Muscle of back (tissue), 11 donors: ENCODE data around the gene PCYOX1L. TPM values are rescaled to one million over a fixed set of nuclear protein-coding genes. Genes with fewer than 3 reads are reported as not detected.
A peak's percentile ranks its signal among the peaks of the same experiment; 100 is the strongest.
"Not testable (repeated sequence)": the region's sequence is repeated elsewhere in the genome, so short reads cannot be mapped to it uniquely, and the experiment has no call there.

Experiments used
- DNase-seq, 3 donors: peaks; one replicate each; pipeline versions ENCODE4 v3.0.0 to v3.0.0-alpha.2; 2013
- polyA plus RNA-seq, 10 donors: library from polyadenylated mRNA; unstranded; fragments of 120-200 nt; gene quantifications; one replicate each; pipeline ENCODE4 v1.2.1, GENCODE V29; 2013; ENCODE audit not compliant: insufficient read length in 10 of 10

PCYOX1L gene
- polyA plus RNA-seq, 10 donors, result 7.1 to 11.7 (median 9.0) TPM

- peak in 1 of 3 donors; percentile 64 for DNase-seq
These were observed 25.6 kb downstream of the PCYOX1L start for GRCh38 chr5:149383399-149383798.

DNA sequence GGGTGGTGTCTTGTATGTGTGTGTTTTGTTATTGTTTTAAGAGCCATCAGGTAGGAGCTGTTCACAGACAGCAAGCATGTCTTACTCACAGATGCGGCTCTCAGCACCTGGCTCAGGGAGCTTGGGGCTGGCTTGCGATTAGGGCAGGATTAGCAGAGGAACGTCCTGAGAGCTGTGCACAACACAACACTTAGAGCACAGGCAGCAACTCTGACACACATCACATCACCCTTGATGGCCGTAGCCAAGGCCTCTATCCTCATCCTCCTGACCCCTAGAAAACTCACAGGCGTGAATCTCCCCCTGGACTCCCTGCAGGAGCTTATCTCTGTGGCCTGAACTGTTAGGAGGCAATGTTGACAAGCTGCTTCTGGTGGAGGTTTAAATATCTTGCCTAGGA lies 28.3 kb downstream of the PCYOX1L start:
- no peak for DNase-seq

GRCh38 chr5:149387081-149387631 lies 29.3 kb downstream of the PCYOX1L start:
- DNase-seq, result no peak

DNA sequence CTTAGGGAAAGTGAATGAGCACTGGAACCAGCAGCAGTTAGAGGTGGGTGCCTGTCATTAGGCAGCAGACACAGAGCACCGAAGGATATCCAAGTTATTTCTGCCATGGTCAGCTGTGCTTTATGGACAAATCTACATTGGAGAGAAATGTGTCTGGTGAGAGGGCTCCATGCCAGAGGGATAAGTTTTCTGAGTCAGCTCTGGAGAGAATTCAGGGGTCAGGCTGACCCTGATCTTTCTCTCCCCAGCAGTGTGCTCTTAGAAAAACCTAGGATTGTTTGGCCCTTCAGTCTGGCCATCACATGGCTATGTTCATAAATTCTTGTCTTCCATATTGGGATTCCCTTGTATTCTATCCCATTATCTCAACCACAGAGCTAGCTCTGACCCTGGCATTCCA lies 30.1 kb downstream of the PCYOX1L start:
- no peak for DNase-seq

DNA sequence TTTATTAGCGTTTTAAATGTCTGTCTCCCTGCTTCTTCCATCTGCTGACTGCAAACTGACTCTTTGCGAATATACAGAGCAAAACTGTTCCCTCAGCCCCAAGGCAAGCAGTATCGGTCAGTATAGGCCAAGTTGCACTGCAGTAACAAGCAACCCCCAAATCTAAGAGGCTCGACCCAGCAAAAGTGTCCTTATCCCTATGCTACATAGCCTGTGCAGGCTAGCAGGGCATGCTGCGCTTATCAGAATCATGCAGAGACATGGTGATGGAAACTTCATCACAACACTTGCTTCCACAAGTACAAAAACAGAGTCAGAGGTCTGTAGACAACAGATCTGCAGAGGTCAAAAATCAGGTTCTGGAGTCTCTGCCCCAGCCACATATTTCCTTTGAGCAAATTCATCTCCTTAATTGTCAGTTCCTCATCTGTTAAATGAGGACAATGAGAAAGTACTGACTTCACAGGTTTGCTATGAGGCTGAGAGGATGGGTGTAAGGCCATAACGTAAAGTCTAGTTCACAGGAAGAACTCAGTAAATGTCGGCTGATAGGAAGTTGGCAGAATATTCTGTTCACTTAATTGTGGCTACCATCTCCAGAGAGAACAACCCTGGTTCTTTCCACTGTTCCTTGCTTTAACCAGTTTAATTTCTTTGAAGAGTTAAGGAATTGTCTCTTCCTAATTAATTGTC lies 30.8 kb downstream of the PCYOX1L start:
- DNase-seq, result no peak

DNA sequence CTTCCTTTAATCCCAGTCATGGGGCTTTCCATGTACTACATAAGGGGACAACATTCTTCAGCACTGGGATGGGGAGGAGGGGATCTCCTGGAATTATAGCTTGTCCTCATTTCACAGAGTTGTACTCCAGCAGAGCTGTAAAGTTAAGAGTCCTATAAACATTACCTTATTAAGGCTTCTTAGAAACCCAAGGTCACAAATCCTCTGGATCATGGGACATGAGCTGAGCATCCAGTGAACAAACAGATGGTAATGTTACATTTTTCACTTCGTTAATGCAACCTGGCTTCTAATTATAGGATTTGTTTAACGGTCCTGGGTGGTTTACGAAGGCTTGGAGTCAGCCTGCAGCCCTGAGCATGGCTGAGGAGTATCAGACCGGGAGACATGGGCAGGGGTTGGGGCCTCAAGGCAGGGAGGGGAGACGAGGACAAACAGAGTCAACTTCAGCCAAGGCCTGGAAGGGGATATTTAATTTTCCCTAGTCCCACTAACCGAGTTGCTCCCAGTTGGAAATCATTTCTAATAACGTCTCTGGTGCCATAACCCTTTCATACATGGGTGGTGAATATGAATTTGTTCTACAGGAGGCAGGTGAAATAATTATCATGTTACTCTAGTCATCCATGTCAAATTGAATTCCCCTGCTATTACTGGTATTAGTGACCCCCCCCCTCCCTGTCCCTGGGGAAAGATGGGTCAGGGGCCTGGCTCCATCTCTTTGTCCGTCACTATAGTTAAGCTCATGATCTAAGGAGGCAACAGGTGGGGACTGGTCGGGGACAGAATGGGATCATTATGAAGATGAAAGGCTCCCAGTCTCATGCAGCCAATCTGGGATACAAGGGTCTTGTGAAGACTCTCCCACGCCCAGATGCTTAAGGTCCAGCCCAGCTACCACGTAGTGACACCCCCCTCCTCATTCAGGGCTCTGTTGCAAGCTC lies 32.0 kb downstream of the PCYOX1L start:
- no peak for DNase-seq

GRCh38 chr5:149391076-149391475 lies 33.2 kb downstream of the PCYOX1L start:
- DNase-seq, result not testable (repeated sequence)

- DNase-seq, result no peak
These were observed 33.7 kb downstream of the PCYOX1L start for GRCh38 chr5:149391524-149391923.

GRCh38 chr5:149392718-149393117 lies 34.9 kb downstream of the PCYOX1L start:
- no peak for DNase-seq

GRCh38 chr5:149394996-149395395 lies 37.1 kb downstream of the PCYOX1L start:
- DNase-seq, result not testable (repeated sequence)

GRCh38 chr5:149397530-149397929 lies 39.7 kb downstream of the PCYOX1L start:
- peak in 1 of 3 donors; percentile 90 for DNase-seq

- not testable (repeated sequence) for DNase-seq
These were observed 41.0 kb downstream of the PCYOX1L start for GRCh38 chr5:149398747-149399266.

- DNase-seq, result no peak
These were observed 41.9 kb downstream of the PCYOX1L start for GRCh38 chr5:149399775-149400174.

DNA sequence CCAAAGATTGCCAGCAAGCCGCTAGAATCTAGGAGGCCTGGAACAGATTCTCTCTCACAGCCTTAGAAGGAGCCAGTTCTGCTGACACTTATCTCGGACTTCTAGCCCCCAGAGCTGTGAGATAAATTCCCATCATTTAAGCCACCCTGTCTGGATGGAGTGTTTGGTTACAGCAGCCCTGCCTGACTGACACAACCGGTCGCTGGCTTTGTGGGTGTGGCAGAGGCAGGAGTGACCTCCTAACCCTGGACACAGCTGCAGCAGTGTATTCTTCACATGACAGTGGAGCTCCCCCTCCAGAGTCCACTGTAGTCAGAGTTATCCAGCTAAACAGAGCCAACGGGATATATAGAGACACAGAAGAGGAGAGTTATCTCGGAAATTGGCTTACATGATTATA lies 42.5 kb downstream of the PCYOX1L start:
- DNase-seq, result peak in 1 of 3 donors; percentile 87

DNA sequence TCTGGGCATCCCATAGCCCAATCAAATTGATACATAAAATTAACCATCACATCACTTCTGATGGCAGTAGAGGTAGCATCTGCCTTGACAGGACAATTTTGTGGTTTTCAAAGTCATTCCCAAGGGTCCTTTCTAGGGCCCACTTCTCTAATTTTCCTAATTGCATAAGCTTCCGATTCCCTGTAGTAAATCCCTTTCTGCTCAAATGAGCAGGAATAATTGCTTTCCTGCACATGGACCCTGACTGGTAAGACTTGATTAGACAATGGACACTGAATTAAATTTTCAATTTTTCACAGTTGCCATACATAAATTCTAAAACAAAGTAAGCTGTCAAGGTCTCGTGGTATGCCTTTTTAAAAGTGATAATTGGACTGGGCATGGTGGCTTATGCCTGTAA lies 43.2 kb downstream of the PCYOX1L start:
- DNase-seq, result no peak

GRCh38 chr5:149402291-149402690 lies 44.4 kb downstream of the PCYOX1L start:
- DNase-seq, result no peak

DNA sequence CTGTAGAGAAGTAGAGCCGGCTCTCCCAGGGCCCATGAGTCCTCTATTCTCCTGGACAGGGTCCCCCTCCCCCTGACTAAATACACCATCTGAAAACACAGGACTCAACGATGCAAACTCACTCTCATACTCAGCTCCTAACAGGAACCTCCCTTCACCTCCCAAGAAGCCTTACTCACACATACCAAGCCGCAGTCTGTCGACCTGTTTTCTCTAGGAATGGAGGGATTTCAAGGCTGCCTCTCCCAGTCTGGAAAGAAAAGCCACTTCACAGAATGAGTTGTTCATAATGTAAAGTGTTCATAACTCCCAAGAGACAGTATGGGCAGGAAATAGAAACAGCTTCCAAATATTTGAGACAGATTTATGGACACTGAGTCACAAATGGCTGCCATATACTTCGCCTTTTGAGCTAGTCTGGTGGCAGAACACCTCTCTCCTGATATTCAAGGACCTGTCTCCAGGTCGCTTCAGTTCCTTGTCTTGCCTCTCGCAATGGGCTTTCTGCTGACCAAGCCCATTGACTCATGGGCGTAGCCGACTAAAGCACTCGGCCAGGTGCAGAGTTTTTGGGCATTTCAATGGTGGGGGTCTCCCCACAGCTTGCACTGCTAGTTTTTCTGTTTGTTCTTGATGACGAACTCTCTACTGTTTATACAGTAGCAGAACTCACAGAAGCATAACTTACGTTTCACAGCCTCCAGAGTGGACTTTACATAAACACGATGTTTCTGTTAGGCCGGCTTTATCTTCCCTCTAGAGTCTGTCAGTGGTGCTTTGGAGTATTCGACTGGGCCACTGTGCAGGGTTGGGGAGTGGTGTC lies 46.3 kb downstream of the PCYOX1L start:
- peak in 1 of 3 donors; percentile 98 for DNase-seq

GRCh38 chr5:149404746-149405549 lies 47.1 kb downstream of the PCYOX1L start:
- DNase-seq, result peak in 1 of 3 donors; percentile 90

DNA sequence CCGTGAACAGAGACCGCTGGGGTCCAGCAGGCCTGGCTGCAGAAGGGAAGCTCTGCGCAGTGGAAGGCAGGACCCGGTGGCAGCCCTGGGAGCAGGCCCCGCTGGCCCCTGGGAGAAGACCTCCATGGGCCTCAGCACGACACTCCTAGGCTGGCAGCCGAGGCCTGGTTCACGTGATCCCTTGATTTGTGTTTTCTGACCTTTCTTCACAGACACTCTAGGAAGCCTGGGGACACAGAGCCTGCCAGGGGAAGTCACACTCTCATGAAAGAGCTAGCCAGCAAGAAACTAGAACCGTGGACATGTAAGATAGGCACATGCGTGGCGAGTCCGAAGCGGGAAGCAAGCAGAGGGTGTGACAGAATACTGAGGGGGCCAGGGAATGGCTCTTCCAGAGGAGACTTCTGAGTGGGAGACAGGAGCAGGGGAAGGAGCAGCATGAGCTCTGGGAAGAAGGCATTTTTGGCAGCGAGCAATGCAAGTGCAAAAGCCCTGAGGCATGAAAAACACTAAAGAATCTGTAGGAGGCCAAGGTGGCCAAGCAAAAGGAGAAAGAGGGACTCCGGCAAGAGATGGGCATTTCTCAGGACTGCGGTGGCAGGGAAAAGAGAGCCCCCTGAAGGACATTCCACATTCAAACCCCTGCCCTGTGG lies 47.8 kb downstream of the PCYOX1L start:
- peak in 1 of 3 donors; percentile 55 for DNase-seq
